ENCODE results near the gene COMP. TPM values are rescaled to one million over a fixed set of nuclear protein-coding genes. Genes with fewer than 3 reads are reported as not detected.
A peak's percentile ranks its signal among the peaks of the same experiment; 100 is the strongest.

COMP gene
- total RNA-seq, 1 experiment from 2014 or later, result 0.04 TPM

GRCh38 chr19:18768046-18768771 is 22.9 kb downstream of the COMP start:
- DNase-seq (no peak), ATAC-seq (no peak)
- H3K4me3 ChIP-seq (ENCODE audit: low read length), result no peak overlapping the region
- H3K9me2 ChIP-seq (replicated peaks; ENCODE audit: low read length), result no peaks in the 10 kb centered on the region
- H3K9me3 ChIP-seq (ENCODE audit: low read length), result no peaks in the 10 kb centered on the region
- H4K20me1 ChIP-seq (ENCODE audit: low read length), result no peaks in the 10 kb centered on the region
- H3K4me2 ChIP-seq (ENCODE audit: low read length), result no peak overlapping the region
- TF ChIP-seq EZH2phosphoT487 (IDR thresholded peaks at IDR 0.05; ENCODE audit: borderline replicate concordance, low read length), result no peak
- no peak for TF ChIP-seq EZH2 (IDR thresholded peaks at IDR 0.05; ENCODE audit: low read length, unreplicated experiment)
- no peak for TF ChIP-seq CTCF (conservative IDR thresholded peaks at IDR 0.05; ENCODE audit: low read depth, low read length)
- no peak overlapping the region for H3K9ac ChIP-seq (ENCODE audit: low read length)
- H3K27me3 ChIP-seq (ENCODE audit: low read length), result no peaks in the 10 kb centered on the region
- BruUV-seq (replicated peaks), result no TSS peak
- peaks cover 4% of the 10 kb centered on the region for H3F3A ChIP-seq (ENCODE audit: low read length, unreplicated experiment)
- intact Hi-C loops (cut with micrococcal nuclease), result no loop called here
- ChIA-PET CTCF (no interaction called here), POLR2A (ENCODE audit: unreplicated experiment) (no interaction called here)
- no peak overlapping the region for H3K27ac ChIP-seq (ENCODE audit: low read length)
- peaks cover 25% of the 10 kb centered on the region for H3K4me1 ChIP-seq (ENCODE audit: insufficient read depth, low read length)
- H2AFZ ChIP-seq (ENCODE audit: low read length), result no peak overlapping the region
- H3K36me3 ChIP-seq (ENCODE audit: low read depth, low read length), result no peaks in the 10 kb centered on the region
- no peaks in the 10 kb centered on the region for H3K79me2 ChIP-seq (ENCODE audit: low read length)

GRCh38 chr19:18765224-18765623 is 25.9 kb downstream of the COMP start:
- H3K27ac ChIP-seq (ENCODE audit: low read length), result peak overlapping the region; percentile 53; the same call in 1 of the 2 replicates
- ChIA-PET POLR2A (ENCODE audit: unreplicated experiment) (no interaction called here), CTCF (no interaction called here)
- peaks cover 4% of the 10 kb centered on the region for H3F3A ChIP-seq (ENCODE audit: low read length, unreplicated experiment)
- H3K27me3 ChIP-seq (ENCODE audit: low read length), result no peaks in the 10 kb centered on the region
- H3K4me3 ChIP-seq (ENCODE audit: low read length), result no peak overlapping the region
- ATAC-seq, result no peak
- no peaks in the 10 kb centered on the region for H4K20me1 ChIP-seq (ENCODE audit: low read length)
- no peak for DNase-seq
- H3K4me1 ChIP-seq (ENCODE audit: insufficient read depth, low read length), result peaks cover 40% of the 10 kb centered on the region
- H3K9me2 ChIP-seq (replicated peaks; ENCODE audit: low read length), result no peaks in the 10 kb centered on the region
- no peak overlapping the region for H2AFZ ChIP-seq (ENCODE audit: low read length)
- no peaks in the 10 kb centered on the region for H3K9me3 ChIP-seq (ENCODE audit: low read length)
- no peak overlapping the region for H3K9ac ChIP-seq (ENCODE audit: low read length)
- no peaks in the 10 kb centered on the region for H3K79me2 ChIP-seq (ENCODE audit: low read length)
- intact Hi-C loops (cut with micrococcal nuclease), result no loop called here
- BruUV-seq (replicated peaks), result no TSS peak
- H3K36me3 ChIP-seq (ENCODE audit: low read depth, low read length), result no peaks in the 10 kb centered on the region
- TF ChIP-seq CTCF (conservative IDR thresholded peaks at IDR 0.05; ENCODE audit: low read depth, low read length) (no peak), EZH2 (IDR thresholded peaks at IDR 0.05; ENCODE audit: low read length, unreplicated experiment) (no peak), EZH2phosphoT487 (IDR thresholded peaks at IDR 0.05; ENCODE audit: borderline replicate concordance, low read length) (no peak)
- H3K4me2 ChIP-seq (ENCODE audit: low read length), result peak overlapping the region; percentile 68; the same call in 1 of the 2 replicates

- CTCF ChIA-PET, result no interaction called here
- no peak overlapping the region for H2AFZ ChIP-seq (ENCODE audit: low read length)
- TF ChIP-seq EZH2phosphoT487 (IDR thresholded peaks at IDR 0.05; ENCODE audit: borderline replicate concordance, low read length) (no peak), EZH2 (IDR thresholded peaks at IDR 0.05; ENCODE audit: low read length, unreplicated experiment) (no peak), CTCF (conservative IDR thresholded peaks at IDR 0.05; ENCODE audit: low read depth, low read length) (no peak)
- no peaks in the 10 kb centered on the region for H3K79me2 ChIP-seq (ENCODE audit: low read length)
- H3K4me1 ChIP-seq (ENCODE audit: insufficient read depth, low read length), result peaks cover 40% of the 10 kb centered on the region
- no peak overlapping the region for H3K9ac ChIP-seq (ENCODE audit: low read length)
- H3K4me3 ChIP-seq (ENCODE audit: low read length), result no peak overlapping the region
- peaks cover 4% of the 10 kb centered on the region for H3F3A ChIP-seq (ENCODE audit: low read length, unreplicated experiment)
- ATAC-seq (peak; percentile 19; the same call in 1 of the 2 replicates), DNase-seq (peak; percentile 73)
- no peaks in the 10 kb centered on the region for H3K27me3 ChIP-seq (ENCODE audit: low read length)
- H3K4me2 ChIP-seq (ENCODE audit: low read length), result peak overlapping the region; percentile 68
- peak overlapping the region; percentile 53 for H3K27ac ChIP-seq (ENCODE audit: low read length)
- no peaks in the 10 kb centered on the region for H4K20me1 ChIP-seq (ENCODE audit: low read length)
- POLR2A ChIA-PET (ENCODE audit: unreplicated experiment), result interaction anchor here (0.6 kb wide), 1 partner anchor 130 kb away, joined by 5 read pairs; no protein-coding TSS in a partner anchor
- no peaks in the 10 kb centered on the region for H3K9me2 ChIP-seq (replicated peaks; ENCODE audit: low read length)
- H3K9me3 ChIP-seq (ENCODE audit: low read length), result no peaks in the 10 kb centered on the region
- BruUV-seq (replicated peaks), result no TSS peak
- no peaks in the 10 kb centered on the region for H3K36me3 ChIP-seq (ENCODE audit: low read depth, low read length)
- intact Hi-C loops (cut with micrococcal nuclease), result no loop called here
Measured at GRCh38 chr19:18764591-18765051, 26.5 kb downstream of the COMP start.
